Sigmoid colon (tissue), 7 donors: Measurements from ENCODE around the gene CTNNBL1. TPM values are rescaled to one million over a fixed set of nuclear protein-coding genes. Genes with fewer than 3 reads are reported as not detected.

Experiments used
- DNase-seq: peaks from one replicate; pipeline ENCODE4 v3.0.0-alpha.2; 2019
- H3K27ac ChIP-seq, 4 donors: fragments of 200-600 bp; sonication (generic); one replicate each; pipeline ENCODE4 v1.5.1; 2016 to 2019; ENCODE audit warnings: mild to moderate bottlenecking in 1 of 4
- H3K27me3 ChIP-seq, 3 donors: fragments of 200-600 bp; sonication (generic); one replicate each; pipeline ENCODE4 v1.5.1; 2019; ENCODE audit warnings: mild to moderate bottlenecking in 1 of 3
- H3K36me3 ChIP-seq, 4 donors: fragments of 200-600 bp; sonication (generic); one replicate each; pipeline ENCODE4 v1.5.1; 2016 to 2019
- H3K4me1 ChIP-seq, 4 donors: fragments of 200-600 bp; sonication (generic); one replicate each; pipeline ENCODE4 v1.5.1; 2017 to 2019
- H3K4me3 ChIP-seq, 4 donors: fragments of 200-600 bp; sonication (generic); one replicate each; pipeline ENCODE4 v1.5.1; 2017 to 2019; ENCODE audit warnings: mild to moderate bottlenecking in 2 of 4, moderate library complexity in 1 of 4
- H3K9me3 ChIP-seq, 4 donors: fragments of 200-600 bp in 3 of 4; sonication (generic) in 3 of 4; one replicate each; pipeline versions ENCODE4 v1.5.1 to v1.6.1; 2013 to 2019
- EP300 ChIP-seq, 4 donors: sonication (generic); formaldehyde crosslinking; IDR thresholded peaks; one replicate each; pipeline ENCODE4 v1.6.1; 2017; ENCODE audit warnings: antibody characterized with exemption in 4 of 4
- POLR2A ChIP-seq, 2 donors: fragments of 450-650 bp; IDR thresholded peaks; one replicate each; pipeline ENCODE4 v1.6.1; 2016; ENCODE audit warnings: antibody characterized with exemption in 2 of 2, mild to moderate bottlenecking in 2 of 2, moderate library complexity in 2 of 2
- POLR2AphosphoS5 ChIP-seq, 4 donors: sonication (generic); formaldehyde crosslinking; IDR thresholded peaks; one replicate each; pipeline ENCODE4 v1.6.1; 2017; ENCODE audit warnings: antibody characterized with exemption in 4 of 4
- WGBS, 2 donors: extraction: QIAGEN DNeasy Blood & Tissue Kit; methylation state at CpG; one replicate each; pipeline ENCODE4 v1.1.7; 2013; 5-methylcytosine and 5-hydroxymethylcytosine counted together
- intact Hi-C: fragments of 100-400 bp; cut with DNase I; formaldehyde crosslinking; loops from one replicate; pipeline ENCODE4 v1.15.1; 2023
- polyA plus RNA-seq, 3 donors: library from polyadenylated mRNA; stranded (reverse); fragments of 200-250 nt; gene quantifications; one replicate each; pipeline ENCODE4 v1.2.3, GENCODE V29; 2013
- total RNA-seq, 4 donors: library from RNA; depleted of rRNA; stranded (reverse); fragments of >200 nt; gene quantifications; one replicate each; pipeline ENCODE4 v1.1.0, GENCODE V29; 2016
- TF ChIP-seq, protein P1 (sequence below), 4 experiments: fragments of 450-650 bp in 3 of 4; fragments of 200-600 bp in 1 of 4; IDR thresholded peaks; one replicate each; pipeline ENCODE4 v1.5.1; 2016 to 2019; ENCODE audit warnings: antibody characterized with exemption in 4 of 4, mild to moderate bottlenecking in 3 of 4, moderate library complexity in 2 of 4
- donor health status: healthy with polysubstance abuse.
- donor health status: Bipolar disorder and iron deficiency.
- donor health status: healthy.

CTNNBL1 gene
- total and polyA plus RNA-seq, 7 donors, result 27.3 to 47.9 (median 34.8) TPM

DNA sequence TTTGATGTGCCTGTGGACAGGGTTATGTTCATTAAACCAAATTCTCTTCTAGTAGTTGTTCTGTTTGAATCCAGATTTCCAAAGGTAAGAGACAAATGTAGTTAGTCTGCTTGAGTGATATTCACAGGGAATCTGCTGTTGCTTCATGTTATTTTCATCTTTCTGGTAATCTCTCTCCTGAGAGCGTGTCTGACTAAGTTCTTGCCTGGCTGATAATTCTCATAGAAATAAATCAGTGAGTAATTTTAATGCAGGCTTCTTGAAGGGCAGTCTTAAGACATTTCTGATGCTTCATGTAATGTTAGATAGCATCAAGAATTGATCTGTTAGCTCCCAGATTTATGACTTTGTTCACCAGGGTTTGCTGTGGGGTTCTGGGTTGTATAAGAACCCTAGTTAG is 54.2 kb downstream of the CTNNBL1 start:
- DNase-seq, result no peak
- Histone ChIP-seq H3K4me1 (no peaks in the 10 kb centered on the region), H3K27ac (no peak overlapping the region), H3K27me3 (no peaks in the 10 kb centered on the region), H3K4me3 (no peak overlapping the region), H3K36me3 (peaks cover 0 to 55% (median 8%) of the 10 kb centered on the region in 4 donors), H3K9me3 (no peaks in the 10 kb centered on the region)
- WGBS, 2 donors, result 96 to 100% methylated on average over 1 of the region's 1 CpG
- TF ChIP-seq EP300 (IDR thresholded peaks at IDR 0.05) (no peak), POLR2A (IDR thresholded peaks at IDR 0.05) (no peak), POLR2AphosphoS5 (IDR thresholded peaks at IDR 0.05) (no peak)
- TF ChIP-seq, protein P1, sequence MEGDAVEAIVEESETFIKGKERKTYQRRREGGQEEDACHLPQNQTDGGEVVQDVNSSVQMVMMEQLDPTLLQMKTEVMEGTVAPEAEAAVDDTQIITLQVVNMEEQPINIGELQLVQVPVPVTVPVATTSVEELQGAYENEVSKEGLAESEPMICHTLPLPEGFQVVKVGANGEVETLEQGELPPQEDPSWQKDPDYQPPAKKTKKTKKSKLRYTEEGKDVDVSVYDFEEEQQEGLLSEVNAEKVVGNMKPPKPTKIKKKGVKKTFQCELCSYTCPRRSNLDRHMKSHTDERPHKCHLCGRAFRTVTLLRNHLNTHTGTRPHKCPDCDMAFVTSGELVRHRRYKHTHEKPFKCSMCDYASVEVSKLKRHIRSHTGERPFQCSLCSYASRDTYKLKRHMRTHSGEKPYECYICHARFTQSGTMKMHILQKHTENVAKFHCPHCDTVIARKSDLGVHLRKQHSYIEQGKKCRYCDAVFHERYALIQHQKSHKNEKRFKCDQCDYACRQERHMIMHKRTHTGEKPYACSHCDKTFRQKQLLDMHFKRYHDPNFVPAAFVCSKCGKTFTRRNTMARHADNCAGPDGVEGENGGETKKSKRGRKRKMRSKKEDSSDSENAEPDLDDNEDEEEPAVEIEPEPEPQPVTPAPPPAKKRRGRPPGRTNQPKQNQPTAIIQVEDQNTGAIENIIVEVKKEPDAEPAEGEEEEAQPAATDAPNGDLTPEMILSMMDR (IDR thresholded peaks at IDR 0.05), result no peak
- intact Hi-C loops, result no loop called here

DNA sequence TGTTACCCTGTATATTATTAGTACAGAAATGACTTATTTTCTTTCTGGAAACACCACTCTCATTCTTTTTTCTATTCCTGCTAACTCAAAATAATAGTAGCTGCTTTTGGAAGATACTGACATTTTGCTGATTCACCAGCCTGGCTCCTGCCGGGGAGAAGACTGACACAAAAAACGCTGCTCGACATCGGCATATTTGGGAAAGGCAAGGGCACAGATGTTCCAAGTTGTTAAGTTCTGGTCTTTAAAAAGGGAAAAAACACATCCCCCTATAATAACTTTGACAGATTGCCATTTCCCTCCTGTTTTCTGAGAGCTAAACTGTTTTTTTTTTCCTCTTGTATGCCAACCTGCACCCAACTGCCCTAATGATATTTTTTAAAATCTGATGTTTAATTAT is 55.4 kb downstream of the CTNNBL1 start:
- Histone ChIP-seq H3K36me3 (peaks cover 0 to 55% (median 8%) of the 10 kb centered on the region in 4 donors), H3K27me3 (no peaks in the 10 kb centered on the region), H3K4me3 (no peak overlapping the region), H3K27ac (no peak overlapping the region), H3K9me3 (no peaks in the 10 kb centered on the region), H3K4me1 (no peaks in the 10 kb centered on the region)
- TF ChIP-seq POLR2A (IDR thresholded peaks at IDR 0.05) (no peak), POLR2AphosphoS5 (IDR thresholded peaks at IDR 0.05) (no peak), EP300 (IDR thresholded peaks at IDR 0.05) (no peak)
- TF ChIP-seq, protein P1 (IDR thresholded peaks at IDR 0.05), result no peak
- intact Hi-C loops, result no loop called here
- 80 to 90% methylated on average over 4 of the region's 4 CpGs for WGBS, 2 donors
- no peak for DNase-seq

DNA sequence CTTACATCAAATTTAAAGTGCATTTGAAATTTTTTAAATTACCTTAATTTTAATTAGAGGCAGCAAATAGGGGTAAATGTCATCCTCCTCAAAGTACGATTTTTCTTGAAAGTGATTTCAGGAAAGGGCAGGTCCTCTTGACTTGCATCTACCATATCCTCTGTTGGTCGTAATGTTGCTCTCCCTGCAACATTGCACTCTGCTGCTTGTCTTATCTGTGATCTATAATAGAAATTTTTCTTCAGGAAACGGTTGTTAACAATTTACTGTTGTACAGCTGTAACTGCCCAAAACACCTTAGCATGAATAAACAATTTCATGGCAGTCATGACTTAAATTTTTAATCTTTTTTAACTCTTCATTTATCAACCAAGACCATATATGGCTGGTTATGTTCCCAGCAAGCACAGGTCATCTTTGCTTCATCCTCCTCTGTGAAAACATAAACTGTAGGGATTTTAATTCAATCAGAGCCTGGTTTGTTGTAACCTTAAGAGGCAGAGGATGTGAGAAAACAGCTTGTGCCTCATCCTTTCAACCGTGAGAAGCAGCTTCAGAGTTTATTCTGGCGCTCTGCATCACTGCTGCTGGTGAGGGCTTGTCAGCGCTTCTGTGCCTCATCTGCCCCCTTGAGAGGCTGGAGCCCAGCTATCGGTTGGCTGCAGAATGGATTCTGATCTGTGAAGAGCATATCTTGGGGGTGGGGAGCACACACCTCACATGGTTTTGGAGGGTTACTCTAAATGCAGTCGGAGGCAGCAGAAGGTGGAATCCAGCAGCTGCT is 56.0 kb downstream of the CTNNBL1 start:
- DNase-seq, result no peak
- TF ChIP-seq, protein P1 (IDR thresholded peaks at IDR 0.05), result no peak
- no peak for TF ChIP-seq POLR2A (IDR thresholded peaks at IDR 0.05)
- TF ChIP-seq POLR2AphosphoS5 (IDR thresholded peaks at IDR 0.05), result no peak
- no peak for TF ChIP-seq EP300 (IDR thresholded peaks at IDR 0.05)
- intact Hi-C loops, result no loop called here
- WGBS, 2 donors, result 80 to 88% methylated on average over 8 of the region's 8 CpGs
- Histone ChIP-seq H3K27me3 (no peaks in the 10 kb centered on the region), H3K4me1 (no peaks in the 10 kb centered on the region), H3K4me3 (no peak overlapping the region), H3K9me3 (no peaks in the 10 kb centered on the region), H3K36me3 (peaks cover 0 to 55% (median 8%) of the 10 kb centered on the region in 4 donors), H3K27ac (no peak overlapping the region)

DNA sequence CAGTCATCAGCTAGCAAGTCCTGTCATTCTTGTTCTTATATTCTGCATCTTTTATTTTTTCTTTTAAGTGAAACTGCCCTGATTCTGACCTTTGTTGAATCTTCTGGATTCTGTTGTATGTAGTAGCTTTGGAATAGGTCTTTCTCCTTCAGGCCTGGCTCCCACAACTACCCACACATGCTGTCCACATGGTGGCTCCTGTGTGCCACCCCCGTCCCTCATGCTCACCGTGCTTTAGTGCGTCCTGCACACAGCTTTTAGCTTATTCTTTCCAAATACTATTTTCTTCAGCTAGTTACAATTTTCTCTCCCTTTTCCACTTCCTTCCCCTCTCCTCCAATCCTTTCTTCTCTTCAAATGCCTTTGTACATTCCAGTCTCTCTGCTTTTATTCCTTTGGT is 61.8 kb downstream of the CTNNBL1 start:
- Histone ChIP-seq H3K4me1 (no peaks in the 10 kb centered on the region), H3K27ac (no peak overlapping the region), H3K27me3 (no peaks in the 10 kb centered on the region), H3K9me3 (no peaks in the 10 kb centered on the region), H3K36me3 (peaks cover 0 to 50% (median 7%) of the 10 kb centered on the region in 4 donors), H3K4me3 (no peak overlapping the region)
- 82 to 94% methylated on average over 3 of the region's 3 CpGs for WGBS, 2 donors
- TF ChIP-seq POLR2A (IDR thresholded peaks at IDR 0.05) (no peak), POLR2AphosphoS5 (IDR thresholded peaks at IDR 0.05) (no peak), EP300 (IDR thresholded peaks at IDR 0.05) (no peak)
- TF ChIP-seq, protein P1 (IDR thresholded peaks at IDR 0.05), result peak in 2 of 4 experiments; percentile 10 to 22
- intact Hi-C loops, result loop anchor here (5.0 kb wide), 1 partner anchor 237 kb away; no protein-coding TSS in a partner anchor
- no peak for DNase-seq
